Neural cell (in vitro differentiated cells): ENCODE results near the gene RAET1L. TPM values are rescaled to one million over a fixed set of nuclear protein-coding genes. Genes with fewer than 3 reads are reported as not detected.

Experiments
- H2AFZ ChIP-seq: fragments of 200-600, 300-800 bp; sonication (generic), shearing (Covaris generic); 2 replicates; pipeline ENCODE4 v1.6.0; 2014; ENCODE audit warnings: low read depth, mild to moderate bottlenecking, antibody characterized with exemption, low read length, moderate library complexity
- H3F3A ChIP-seq: fragments of 200-600 bp; shearing (Covaris generic); 2 replicates; pipeline ENCODE4 v1.6.1; 2016; ENCODE audit warnings: mild to moderate bottlenecking, moderate library complexity, mixed read lengths, antibody characterized with exemption, low read length; ENCODE audit not compliant: insufficient read depth, poor library complexity, severe bottlenecking
- H3K27ac ChIP-seq: fragments of 200-600, 300-800 bp; sonication (generic), shearing (Covaris generic); 2 replicates; pipeline ENCODE4 v1.5.1; 2014; ENCODE audit warnings: mild to moderate bottlenecking, low read length, moderate library complexity
- H3K27me3 ChIP-seq: fragments of 300-800, 200-600 bp; sonication (generic), shearing (Covaris generic); 2 replicates; pipeline ENCODE4 v1.6.0; 2014; ENCODE audit warnings: mild to moderate bottlenecking, low read depth, low read length, moderate library complexity; ENCODE audit not compliant: insufficient read depth
- H3K36me3 ChIP-seq: fragments of 300-800, 200-600 bp; sonication (generic), shearing (Covaris generic); 2 replicates; pipeline ENCODE4 v1.5.1; 2014; ENCODE audit warnings: mild to moderate bottlenecking, antibody characterized with exemption, low read length, moderate library complexity; ENCODE audit not compliant: insufficient read depth
- H3K4me2 ChIP-seq: fragments of 300-800, 200-600 bp; sonication (generic), shearing (Covaris generic); 2 replicates; pipeline ENCODE4 v1.6.0; 2014; ENCODE audit warnings: mild to moderate bottlenecking, low read length
- H3K4me3 ChIP-seq: fragments of 300-800, 200-600 bp; sonication (generic), shearing (Covaris generic); 2 replicates; pipeline ENCODE4 v1.5.1; 2014; ENCODE audit warnings: mild to moderate bottlenecking, low read length, moderate library complexity
- H3K79me2 ChIP-seq: fragments of 200-600 bp; shearing (Covaris generic); replicated peaks from 2 replicates; pipeline ENCODE4 v1.6.0; 2014; ENCODE audit warnings: mild to moderate bottlenecking, low read length, moderate library complexity; ENCODE audit not compliant: insufficient read depth
- H3K9ac ChIP-seq: fragments of 300-800, 200-600 bp; sonication (generic), shearing (Covaris generic); 2 replicates; pipeline ENCODE4 v1.6.1; 2016; ENCODE audit warnings: mild to moderate bottlenecking, low read length, mixed read lengths
- H3K9me2 ChIP-seq: fragments of 200-600 bp; shearing (Covaris generic); 2 replicates; pipeline ENCODE4 v1.6.1; 2016; ENCODE audit warnings: mild to moderate bottlenecking, low read length, mixed read lengths; ENCODE audit not compliant: insufficient read depth
- H3K9me3 ChIP-seq: fragments of 200-600, 300-800 bp; sonication (generic), shearing (Covaris generic); 2 replicates; pipeline ENCODE4 v1.6.1; 2016; ENCODE audit warnings: mild to moderate bottlenecking, mixed run types, low read length, moderate library complexity, mixed read lengths
- H4K20me1 ChIP-seq: fragments of 200-600 bp; shearing (Covaris generic); 2 replicates; pipeline ENCODE4 v1.6.1; 2016; ENCODE audit warnings: mild to moderate bottlenecking, mixed run types; ENCODE audit not compliant: insufficient read depth
- EP300 ChIP-seq: fragments of 450-650 bp; conservative IDR thresholded peaks from 2 replicates; pipeline ENCODE4 v1.6.1; 2014; ENCODE audit warnings: antibody characterized with exemption, mild to moderate bottlenecking, moderate library complexity; ENCODE audit not compliant: poor library complexity, severe bottlenecking
- EZH2 ChIP-seq: fragments of 200-600, 300-800 bp; shearing (Covaris generic), sonication (generic); IDR thresholded peaks from 2 replicates; pipeline ENCODE4 v1.6.1; 2014; ENCODE audit warnings: antibody characterized with exemption, low read length, borderline replicate concordance, mild to moderate bottlenecking; ENCODE audit not compliant: insufficient read depth, poor library complexity, severe bottlenecking
- MXI1 ChIP-seq: fragments of 450-650 bp; conservative IDR thresholded peaks from 2 replicates; pipeline ENCODE4 v1.6.1; 2014; ENCODE audit warnings: antibody characterized with exemption, mild to moderate bottlenecking; ENCODE audit not compliant: poor library complexity, severe bottlenecking
- POLR2AphosphoS5 ChIP-seq: IDR thresholded peaks from 2 replicates; pipeline ENCODE4 v1.6.1; 2012
- RAD21 ChIP-seq: fragments of 450-650 bp; conservative IDR thresholded peaks from 2 replicates; pipeline ENCODE4 v1.6.1; 2014; ENCODE audit warnings: antibody characterized with exemption, mild to moderate bottlenecking, moderate library complexity
- REST ChIP-seq: IDR thresholded peaks from 2 replicates; pipeline ENCODE4 v1.6.1; 2012; ENCODE audit warnings: borderline replicate concordance
- SMC3 ChIP-seq: fragments of 450-650 bp; conservative IDR thresholded peaks from 2 replicates; pipeline ENCODE4 v1.6.1; 2014; ENCODE audit warnings: antibody characterized with exemption, mild to moderate bottlenecking, moderate library complexity; ENCODE audit not compliant: poor library complexity
- TAF1 ChIP-seq: IDR thresholded peaks from 2 replicates; pipeline ENCODE4 v1.6.1; 2012; ENCODE audit warnings: low read depth
- polyA plus RNA-seq: library from polyadenylated mRNA; depleted of rRNA; stranded (reverse); fragments of >200 nt; gene quantifications from 2 replicates; pipeline ENCODE4 v1.2.3, GENCODE V29; 2014
- TF ChIP-seq, protein P1 (sequence below): fragments of 450-650 bp; IDR thresholded peaks from 2 replicates; pipeline ENCODE4 v1.5.1; 2014; ENCODE audit warnings: antibody characterized with exemption, mild to moderate bottlenecking, moderate library complexity; ENCODE audit not compliant: poor library complexity, severe bottlenecking

The RAET1L gene
- polyA plus RNA-seq, 1 donor from 2014 or later: not detected

GRCh38 chr6:150050846-150051245 is 25.5 kb upstream of the RAET1L start:
- no peak overlapping the region for H3K4me3 ChIP-seq
- no peaks in the 10 kb centered on the region for H3K9me3 ChIP-seq
- no peaks in the 10 kb centered on the region for H3K79me2 ChIP-seq
- no peaks in the 10 kb centered on the region for H4K20me1 ChIP-seq
- H3K9ac ChIP-seq: no peak overlapping the region
- no peak overlapping the region for H3K4me2 ChIP-seq
- H2AFZ ChIP-seq: no peak overlapping the region
- H3K27ac ChIP-seq: no peak overlapping the region
- H3K36me3 ChIP-seq: no peaks in the 10 kb centered on the region
- H3K9me2 ChIP-seq: no peaks in the 10 kb centered on the region
- no peaks in the 10 kb centered on the region for H3F3A ChIP-seq
- H3K27me3 ChIP-seq: no peaks in the 10 kb centered on the region
- TF ChIP-seq EZH2 (no peak), MXI1 (no peak), REST (no peak), EP300 (no peak), TAF1 (no peak), SMC3 (no peak), POLR2AphosphoS5 (no peak), RAD21 (no peak)
- TF ChIP-seq, protein P1, sequence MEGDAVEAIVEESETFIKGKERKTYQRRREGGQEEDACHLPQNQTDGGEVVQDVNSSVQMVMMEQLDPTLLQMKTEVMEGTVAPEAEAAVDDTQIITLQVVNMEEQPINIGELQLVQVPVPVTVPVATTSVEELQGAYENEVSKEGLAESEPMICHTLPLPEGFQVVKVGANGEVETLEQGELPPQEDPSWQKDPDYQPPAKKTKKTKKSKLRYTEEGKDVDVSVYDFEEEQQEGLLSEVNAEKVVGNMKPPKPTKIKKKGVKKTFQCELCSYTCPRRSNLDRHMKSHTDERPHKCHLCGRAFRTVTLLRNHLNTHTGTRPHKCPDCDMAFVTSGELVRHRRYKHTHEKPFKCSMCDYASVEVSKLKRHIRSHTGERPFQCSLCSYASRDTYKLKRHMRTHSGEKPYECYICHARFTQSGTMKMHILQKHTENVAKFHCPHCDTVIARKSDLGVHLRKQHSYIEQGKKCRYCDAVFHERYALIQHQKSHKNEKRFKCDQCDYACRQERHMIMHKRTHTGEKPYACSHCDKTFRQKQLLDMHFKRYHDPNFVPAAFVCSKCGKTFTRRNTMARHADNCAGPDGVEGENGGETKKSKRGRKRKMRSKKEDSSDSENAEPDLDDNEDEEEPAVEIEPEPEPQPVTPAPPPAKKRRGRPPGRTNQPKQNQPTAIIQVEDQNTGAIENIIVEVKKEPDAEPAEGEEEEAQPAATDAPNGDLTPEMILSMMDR: no peak

- Histone ChIP-seq H2AFZ (no peak overlapping the region), H3K36me3 (no peaks in the 10 kb centered on the region), H3K27ac (no peak overlapping the region), H3K4me2 (no peak overlapping the region), H4K20me1 (no peaks in the 10 kb centered on the region), H3K9ac (no peak overlapping the region), H3K9me3 (no peaks in the 10 kb centered on the region), H3F3A (no peaks in the 10 kb centered on the region), H3K4me3 (no peak overlapping the region), H3K79me2 (no peaks in the 10 kb centered on the region), H3K9me2 (no peaks in the 10 kb centered on the region), H3K27me3 (no peaks in the 10 kb centered on the region)
- TF ChIP-seq SMC3 (no peak), EZH2 (no peak), REST (no peak), RAD21 (no peak)
- TF ChIP-seq, protein P1: no peak
Observed at GRCh38 chr6:150048099-150048498, 22.8 kb upstream of the RAET1L start.
